ENCODE measurements around the gene CHCHD2.
"Not testable (repeated sequence)": the region's sequence is repeated elsewhere in the genome, so short reads cannot be mapped to it uniquely, and the experiment has no call there.

- not testable (repeated sequence) for TF ChIP-seq ARNT (IDR thresholded peaks at IDR 0.05); CTCF (CRISPR knock-in tag; IDR thresholded peaks at IDR 0.05); MNT (IDR thresholded peaks at IDR 0.05); ZNF432 (CRISPR knock-in tag; IDR thresholded peaks at IDR 0.05; ENCODE audit: borderline replicate concordance); GLI4 (CRISPR knock-in tag; IDR thresholded peaks at IDR 0.05; ENCODE audit: borderline replicate concordance); TARDBP (CRISPR knock-in tag; IDR thresholded peaks at IDR 0.05); GTF2F1 (IDR thresholded peaks at IDR 0.05; ENCODE audit: low read length)
- TF ChIP-seq, protein P1, sequence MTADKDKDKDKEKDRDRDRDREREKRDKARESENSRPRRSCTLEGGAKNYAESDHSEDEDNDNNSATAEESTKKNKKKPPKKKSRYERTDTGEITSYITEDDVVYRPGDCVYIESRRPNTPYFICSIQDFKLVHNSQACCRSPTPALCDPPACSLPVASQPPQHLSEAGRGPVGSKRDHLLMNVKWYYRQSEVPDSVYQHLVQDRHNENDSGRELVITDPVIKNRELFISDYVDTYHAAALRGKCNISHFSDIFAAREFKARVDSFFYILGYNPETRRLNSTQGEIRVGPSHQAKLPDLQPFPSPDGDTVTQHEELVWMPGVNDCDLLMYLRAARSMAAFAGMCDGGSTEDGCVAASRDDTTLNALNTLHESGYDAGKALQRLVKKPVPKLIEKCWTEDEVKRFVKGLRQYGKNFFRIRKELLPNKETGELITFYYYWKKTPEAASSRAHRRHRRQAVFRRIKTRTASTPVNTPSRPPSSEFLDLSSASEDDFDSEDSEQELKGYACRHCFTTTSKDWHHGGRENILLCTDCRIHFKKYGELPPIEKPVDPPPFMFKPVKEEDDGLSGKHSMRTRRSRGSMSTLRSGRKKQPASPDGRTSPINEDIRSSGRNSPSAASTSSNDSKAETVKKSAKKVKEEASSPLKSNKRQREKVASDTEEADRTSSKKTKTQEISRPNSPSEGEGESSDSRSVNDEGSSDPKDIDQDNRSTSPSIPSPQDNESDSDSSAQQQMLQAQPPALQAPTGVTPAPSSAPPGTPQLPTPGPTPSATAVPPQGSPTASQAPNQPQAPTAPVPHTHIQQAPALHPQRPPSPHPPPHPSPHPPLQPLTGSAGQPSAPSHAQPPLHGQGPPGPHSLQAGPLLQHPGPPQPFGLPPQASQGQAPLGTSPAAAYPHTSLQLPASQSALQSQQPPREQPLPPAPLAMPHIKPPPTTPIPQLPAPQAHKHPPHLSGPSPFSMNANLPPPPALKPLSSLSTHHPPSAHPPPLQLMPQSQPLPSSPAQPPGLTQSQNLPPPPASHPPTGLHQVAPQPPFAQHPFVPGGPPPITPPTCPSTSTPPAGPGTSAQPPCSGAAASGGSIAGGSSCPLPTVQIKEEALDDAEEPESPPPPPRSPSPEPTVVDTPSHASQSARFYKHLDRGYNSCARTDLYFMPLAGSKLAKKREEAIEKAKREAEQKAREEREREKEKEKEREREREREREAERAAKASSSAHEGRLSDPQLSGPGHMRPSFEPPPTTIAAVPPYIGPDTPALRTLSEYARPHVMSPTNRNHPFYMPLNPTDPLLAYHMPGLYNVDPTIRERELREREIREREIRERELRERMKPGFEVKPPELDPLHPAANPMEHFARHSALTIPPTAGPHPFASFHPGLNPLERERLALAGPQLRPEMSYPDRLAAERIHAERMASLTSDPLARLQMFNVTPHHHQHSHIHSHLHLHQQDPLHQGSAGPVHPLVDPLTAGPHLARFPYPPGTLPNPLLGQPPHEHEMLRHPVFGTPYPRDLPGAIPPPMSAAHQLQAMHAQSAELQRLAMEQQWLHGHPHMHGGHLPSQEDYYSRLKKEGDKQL (CRISPR knock-in tag; IDR thresholded peaks at IDR 0.05; ENCODE audit: low read depth): not testable (repeated sequence)
Observed at GRCh38 chr7:56131062-56131461, 24.8 kb upstream of the CHCHD2 start.

All from HepG2 (cell line).